OCI-LY1 (cell line): ENCODE measurements around the gene COL20A1.

ENCODE experiments used
- CTCF ChIP-seq: fragments of 200-600 bp; sonication (generic), shearing (Covaris generic); IDR thresholded peaks from 2 replicates; pipeline ENCODE4 v1.5.1; 2017; ENCODE audit warnings: mild to moderate bottlenecking, antibody characterized with exemption, low read length, moderate library complexity, mixed read lengths
- EZH2 ChIP-seq: fragments of 200-600 bp; sonication (generic), shearing (Covaris generic); IDR thresholded peaks from 2 replicates; pipeline ENCODE4 v1.8.0; 2017; ENCODE audit warnings: borderline replicate concordance, mixed run types, mild to moderate bottlenecking, antibody characterized with exemption, low read length, moderate library complexity, mixed read lengths

DNA sequence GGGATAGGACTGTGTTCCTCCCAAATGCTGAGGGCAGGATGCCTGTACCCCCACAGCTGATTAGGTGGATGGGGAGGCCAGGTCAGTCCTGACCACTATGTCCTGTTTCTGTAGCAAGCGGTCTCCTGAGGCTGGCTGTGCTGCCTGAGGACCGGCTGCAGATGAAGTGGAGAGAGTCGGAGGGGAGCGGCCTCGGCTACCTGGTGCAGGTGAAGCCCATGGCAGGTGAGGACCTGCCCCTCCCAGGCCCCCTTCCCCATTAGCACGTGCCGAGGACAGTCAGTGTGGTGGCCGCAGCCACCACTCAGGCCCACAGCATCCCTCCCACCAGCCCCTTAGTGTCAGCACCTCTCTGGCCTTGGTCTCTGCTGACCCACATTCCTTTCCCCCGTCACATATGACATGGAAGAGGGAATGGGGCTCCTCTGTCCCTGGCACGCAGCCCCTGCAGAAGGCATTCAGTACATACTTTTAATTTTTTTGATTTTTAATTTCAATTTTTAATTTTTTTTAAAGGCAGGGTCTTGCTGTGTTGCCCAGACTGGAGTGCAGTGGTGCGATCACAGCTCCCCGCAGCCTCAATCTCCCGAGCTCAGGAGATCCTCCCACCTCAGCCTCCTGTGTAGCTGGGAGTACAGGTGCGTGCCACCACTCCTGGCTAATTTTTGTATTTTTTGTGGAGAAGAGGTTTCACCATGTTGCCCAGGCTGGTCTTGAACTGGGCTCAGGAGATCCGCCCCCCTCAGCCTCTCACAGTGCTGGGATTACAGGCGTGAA is 5.0 kb downstream of the COL20A1 start:
- TF ChIP-seq CTCF = no peak
- no peak for TF ChIP-seq EZH2
